ENCODE measurements around the gene LILRB3. TPM values are rescaled to one million over a fixed set of nuclear protein-coding genes. Genes with fewer than 3 reads are reported as not detected.
"Not testable (repeated sequence)": the region's sequence is repeated elsewhere in the genome, so short reads cannot be mapped to it uniquely, and the experiment has no call there.

The LILRB3 gene
- total and polyA plus RNA-seq, 3 experiments from 2014 or later, result 0.48 to 1.2 (median 0.49) TPM

DNA sequence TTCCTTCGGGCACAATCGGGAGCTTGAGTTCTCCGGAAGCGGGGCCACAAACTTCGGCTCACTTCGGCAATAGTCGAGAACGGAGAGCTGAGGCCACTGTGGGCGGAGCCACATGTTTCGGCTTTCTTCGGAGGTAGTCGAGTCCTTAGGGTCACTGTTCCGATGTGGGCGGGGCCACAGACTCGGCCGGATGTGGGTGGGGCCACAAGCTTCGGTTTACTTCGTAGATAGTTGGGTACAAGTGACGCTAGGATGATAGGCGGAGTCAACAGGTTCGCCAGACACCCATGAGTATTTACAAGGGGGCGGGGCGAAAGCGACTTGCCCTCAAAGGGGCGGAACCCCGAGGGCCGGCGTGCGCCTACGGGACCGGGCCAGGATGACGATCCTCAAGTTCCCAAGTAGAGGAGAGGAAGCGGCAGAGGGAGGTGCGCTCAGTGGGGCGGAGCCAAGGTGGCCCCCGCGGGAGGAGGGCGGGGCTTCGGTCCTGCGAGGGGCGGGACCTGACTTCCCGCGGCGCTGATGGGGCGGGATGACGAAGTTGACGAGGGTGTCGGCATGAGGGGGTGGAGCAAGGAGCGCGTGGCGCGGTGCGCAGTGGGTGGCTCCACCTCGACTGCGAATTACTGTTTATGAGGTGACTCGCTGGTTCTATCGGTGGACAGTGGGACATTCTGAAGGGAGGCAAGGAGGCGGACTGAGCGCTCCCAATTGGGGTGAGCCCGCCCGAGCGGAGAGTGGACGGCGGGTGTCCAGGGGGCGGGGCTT, 32.9 kb downstream of the LILRB3 start:
- Mint-ChIP-seq H3K36me3 (peaks cover 0 to 54% (median 8%) of the 10 kb centered on the region in 3 donors), H3K27me3 (peaks cover 0 to 6% of the 10 kb centered on the region in 2 donors)

DNA sequence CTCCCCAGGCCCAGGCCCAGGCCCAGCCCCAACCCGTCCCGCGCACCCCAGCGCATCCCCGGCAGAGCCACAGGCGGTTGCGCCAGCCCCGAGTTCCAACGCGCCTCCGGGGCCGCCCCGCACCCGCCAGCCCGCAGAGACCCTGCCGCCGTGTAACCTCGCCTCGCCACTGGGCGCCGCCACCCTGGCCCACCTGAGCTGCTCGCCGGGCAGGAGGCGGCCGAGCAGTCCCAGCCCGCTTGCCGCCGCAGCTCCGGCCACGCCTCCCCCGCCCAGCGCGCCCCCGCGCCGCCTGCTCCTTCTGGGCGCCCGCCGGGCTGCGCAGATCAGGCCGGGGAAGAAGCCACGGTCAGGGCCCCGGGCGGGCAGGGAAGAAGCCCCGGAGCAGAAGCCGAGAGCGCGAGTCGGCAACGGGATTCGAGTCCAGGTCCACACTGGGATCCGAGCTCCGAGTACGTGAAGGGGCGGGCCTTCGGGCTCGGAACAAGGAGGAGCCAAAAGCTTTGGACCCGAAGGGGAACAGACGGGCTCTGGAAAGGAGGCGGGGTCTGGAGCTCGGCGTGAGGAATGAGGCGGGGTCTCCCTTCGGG, 33.6 kb downstream of the LILRB3 start, which contains the start of gene MBOAT7:
Gene MBOAT7 (minus strand): TSS at position 436 of the 590 bp plus-strand sequence. CDS start 1,072 bp downstream, outside the sequence.
- Mint-ChIP-seq H3K27me3 (peaks cover 0 to 6% of the 10 kb centered on the region in 2 donors), H3K27ac (peak within 1 kb of the TSS; percentile 97 to 100 (median 100)), H3K36me3 (peaks cover 0 to 48% (median 8%) of the 10 kb centered on the region in 3 donors), H3K9me3 (no peaks in the 10 kb centered on the region), H3K4me1 (peaks cover 38 to 51% (median 41%) of the 10 kb centered on the region in 3 donors), H3K4me3 (peak within 1 kb of the TSS; percentile 88 to 99 (median 92))
- POLR2A ChIA-PET, result interaction anchor here (0.6 to 4.2 kb wide), 16 partner anchors 11 to 1465 kb away, joined by 3 to 68 read pairs (median 5); partner anchors contain the start of genes CNOT3, LENG1, LENG8 and MYADM
- Histone ChIP-seq H3K4me1 (ENCODE audit: insufficient read depth, low read length) (peaks cover 22% of the 10 kb centered on the region), H3K4me3 (ENCODE audit: low read length) (peak within 1 kb of the TSS; percentile 85), H3K27me3 (ENCODE audit: insufficient read depth, low read length, poor library complexity, severe bottlenecking) (no peaks in the 10 kb centered on the region), H3K9me3 (ENCODE audit: low read length) (no peaks in the 10 kb centered on the region), H3K27ac (ENCODE audit: low read depth, low read length) (peak within 1 kb of the TSS; percentile 100), H3K36me3 (ENCODE audit: insufficient read depth, low read length) (peaks cover 6% of the 10 kb centered on the region)
- DNase-seq, result no peak
- CTCF ChIA-PET, result interaction anchor here (1.0 to 2.9 kb wide), 14 partner anchors 9 to 202 kb away, joined by 3 to 17 read pairs (median 6); partner anchors contain the start of genes CNOT3, LENG1, RPS9 and TMC4

More for the DNA sequence above, 32.9 kb downstream of the LILRB3 start:
- H3K27ac ChIP-seq (ENCODE audit: low read depth, low read length), result peak overlapping the region; percentile 100
- Mint-ChIP-seq H3K9me3 (no peaks in the 10 kb centered on the region), H3K4me1 (peaks cover 38 to 51% (median 41%) of the 10 kb centered on the region in 3 donors), H3K27ac (peak overlapping the region; percentile 97 to 100 (median 100)), H3K4me3 (peak overlapping the region; percentile 88 to 99 (median 92))
- H3K36me3 ChIP-seq (ENCODE audit: insufficient read depth, low read length), result peaks cover 6% of the 10 kb centered on the region
- H3K27me3 ChIP-seq (ENCODE audit: insufficient read depth, low read length, poor library complexity, severe bottlenecking), result no peaks in the 10 kb centered on the region
- DNase-seq, result peak; percentile 100
- no peaks in the 10 kb centered on the region for H3K9me3 ChIP-seq (ENCODE audit: low read length)
- peak overlapping the region; percentile 85 for H3K4me3 ChIP-seq (ENCODE audit: low read length)
- peaks cover 22% of the 10 kb centered on the region for H3K4me1 ChIP-seq (ENCODE audit: insufficient read depth, low read length)
- ChIA-PET POLR2A (interaction anchor here (0.6 to 4.2 kb wide), 17 partner anchors 10 to 1464 kb away, joined by 3 to 68 read pairs (median 5); partner anchors contain the start of genes CNOT3, LENG1, LENG8 and MYADM), CTCF (interaction anchor here (1.0 to 2.9 kb wide), 15 partner anchors 8 to 201 kb away, joined by 3 to 17 read pairs (median 6); partner anchors contain the start of genes CNOT3, LENG1, RPS9 and TMC4)

- Mint-ChIP-seq H3K36me3 (peaks cover 0 to 44% (median 6%) of the 10 kb centered on the region in 3 donors), H3K4me1 (peaks cover 36 to 49% (median 39%) of the 10 kb centered on the region in 3 donors), H3K9me3 (no peaks in the 10 kb centered on the region), H3K27me3 (peaks cover 0 to 6% of the 10 kb centered on the region in 2 donors), H3K4me3 (peak overlapping the region; percentile 83 to 92 (median 84)), H3K27ac (peak overlapping the region; percentile 68 to 98 (median 90))
- no peaks in the 10 kb centered on the region for H3K9me3 ChIP-seq (ENCODE audit: low read length)
- H3K36me3 ChIP-seq (ENCODE audit: insufficient read depth, low read length), result peaks cover 3% of the 10 kb centered on the region
- peak overlapping the region; percentile 63 for H3K4me3 ChIP-seq (ENCODE audit: low read length)
- H3K27me3 ChIP-seq (ENCODE audit: insufficient read depth, low read length, poor library complexity, severe bottlenecking), result no peaks in the 10 kb centered on the region
- peaks cover 22% of the 10 kb centered on the region for H3K4me1 ChIP-seq (ENCODE audit: insufficient read depth, low read length)
- POLR2A ChIA-PET, result interaction anchor here (1.3 to 4.2 kb wide), 4 partner anchors 12 to 51 kb away, joined by 4 to 68 read pairs (median 54); partner anchors contain the start of genes CNOT3, LENG1 and RPS9
- H3K27ac ChIP-seq (ENCODE audit: low read depth, low read length), result peak overlapping the region; percentile 100
- CTCF ChIA-PET, result interaction anchor here (1.4 to 2.9 kb wide), 8 partner anchors 10 to 51 kb away, joined by 5 to 17 read pairs (median 8); partner anchors contain the start of genes CNOT3 and LENG1
- DNase-seq, result peak in 3 of 5 donors; percentile 16 to 70 (median 58)
Measured at GRCh38 chr19:54188215-54188871, 34.5 kb downstream of the LILRB3 start.

DNA sequence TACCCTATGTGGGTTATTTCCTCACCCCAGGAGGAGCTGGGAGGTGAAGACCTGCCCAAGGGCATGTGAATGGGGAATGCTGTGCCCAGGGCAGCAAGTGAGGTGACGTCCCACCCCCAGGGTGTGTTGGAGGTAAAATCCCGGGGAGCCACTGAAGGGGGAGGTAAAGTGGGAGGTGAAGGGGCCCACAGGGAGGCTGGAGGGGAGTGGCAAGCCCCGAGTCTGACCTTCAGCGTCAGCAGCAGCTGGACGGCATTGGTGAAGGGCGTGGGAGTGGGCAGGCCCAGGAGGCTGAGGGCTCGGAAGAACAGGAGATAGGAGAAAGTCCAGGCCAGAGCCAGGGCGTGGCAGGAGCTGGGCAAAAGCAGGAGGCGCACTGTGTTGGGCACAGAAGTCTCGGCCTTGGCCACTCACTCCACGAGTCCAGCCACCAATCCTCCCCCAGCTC, 35.8 kb downstream of the LILRB3 start:
- Histone ChIP-seq H3K27ac (ENCODE audit: low read depth, low read length) (no peak overlapping the region), H3K4me1 (ENCODE audit: insufficient read depth, low read length) (peaks cover 15% of the 10 kb centered on the region), H3K27me3 (ENCODE audit: insufficient read depth, low read length, poor library complexity, severe bottlenecking) (no peaks in the 10 kb centered on the region), H3K36me3 (ENCODE audit: insufficient read depth, low read length) (no peaks in the 10 kb centered on the region), H3K4me3 (ENCODE audit: low read length) (no peak overlapping the region), H3K9me3 (ENCODE audit: low read length) (no peaks in the 10 kb centered on the region)
- CTCF ChIA-PET, result no interaction called here
- peak overlapping the region in 6 of 8 donors; percentile 63 to 97 (median 86) for H3K27ac Mint-ChIP-seq
- H3K4me1 Mint-ChIP-seq, result peaks cover 23 to 35% (median 27%) of the 10 kb centered on the region in 3 donors
- peak overlapping the region; percentile 63 to 89 (median 83) for H3K4me3 Mint-ChIP-seq
- POLR2A ChIA-PET, result no interaction called here
- peaks cover 0 to 6% of the 10 kb centered on the region in 2 donors for H3K27me3 Mint-ChIP-seq
- DNase-seq, result no peak
- peaks cover 0 to 34% (median 2%) of the 10 kb centered on the region in 3 donors for H3K36me3 Mint-ChIP-seq
- H3K9me3 Mint-ChIP-seq, result no peaks in the 10 kb centered on the region

DNA sequence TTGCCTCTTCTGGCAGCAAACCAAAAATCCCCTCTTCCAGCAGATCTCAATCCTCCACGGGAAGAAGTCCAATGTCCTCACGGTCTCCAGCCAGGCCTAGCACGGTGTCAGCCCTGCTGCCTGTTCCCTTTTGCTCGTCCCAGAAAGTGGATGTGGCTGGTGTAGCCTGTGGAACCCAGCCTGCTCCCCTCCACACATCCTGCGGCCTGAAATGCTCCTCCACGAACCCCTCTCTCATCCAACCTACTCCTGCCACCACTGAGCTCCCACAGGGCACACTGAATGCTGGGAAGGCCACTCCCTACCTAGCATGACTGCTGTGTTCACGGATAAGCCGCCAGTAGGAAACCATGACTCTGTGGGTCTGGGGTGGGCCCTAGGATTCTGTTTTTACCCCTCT, 36.5 kb downstream of the LILRB3 start:
- H3K4me3 Mint-ChIP-seq, result peak overlapping the region in 2 of 7 donors; percentile 23 to 32
- H3K27ac Mint-ChIP-seq, result peak overlapping the region in 1 of 8 donors; percentile 68
- no peak overlapping the region for H3K4me3 ChIP-seq (ENCODE audit: low read length)
- no peaks in the 10 kb centered on the region for H3K27me3 ChIP-seq (ENCODE audit: insufficient read depth, low read length, poor library complexity, severe bottlenecking)
- CTCF ChIA-PET, result no interaction called here
- H3K9me3 Mint-ChIP-seq, result no peaks in the 10 kb centered on the region
- H3K9me3 ChIP-seq (ENCODE audit: low read length), result no peaks in the 10 kb centered on the region
- peaks cover 0 to 6% of the 10 kb centered on the region in 2 donors for H3K27me3 Mint-ChIP-seq
- no peak for DNase-seq
- peaks cover 18 to 29% (median 22%) of the 10 kb centered on the region in 3 donors for H3K4me1 Mint-ChIP-seq
- POLR2A ChIA-PET, result no interaction called here
- no peaks in the 10 kb centered on the region for H3K36me3 ChIP-seq (ENCODE audit: insufficient read depth, low read length)
- H3K4me1 ChIP-seq (ENCODE audit: insufficient read depth, low read length), result peaks cover 10% of the 10 kb centered on the region
- no peak overlapping the region for H3K27ac ChIP-seq (ENCODE audit: low read depth, low read length)
- H3K36me3 Mint-ChIP-seq, result peaks cover 0 to 29% (median 2%) of the 10 kb centered on the region in 3 donors

- Mint-ChIP-seq H3K36me3 (peaks cover 0 to 33% (median 2%) of the 10 kb centered on the region in 3 donors), H3K27me3 (no peaks in the 10 kb centered on the region), H3K27ac (no peak overlapping the region), H3K4me1 (peaks cover 11 to 15% (median 14%) of the 10 kb centered on the region in 3 donors), H3K9me3 (no peaks in the 10 kb centered on the region), H3K4me3 (no peak overlapping the region)
- no peak overlapping the region for H3K4me3 ChIP-seq (ENCODE audit: low read length)
- ChIA-PET POLR2A (no interaction called here), CTCF (no interaction called here)
- no peaks in the 10 kb centered on the region for H3K36me3 ChIP-seq (ENCODE audit: insufficient read depth, low read length)
- no peaks in the 10 kb centered on the region for H3K9me3 ChIP-seq (ENCODE audit: low read length)
- DNase-seq, result no peak
- no peaks in the 10 kb centered on the region for H3K27me3 ChIP-seq (ENCODE audit: insufficient read depth, low read length, poor library complexity, severe bottlenecking)
- peaks cover 6% of the 10 kb centered on the region for H3K4me1 ChIP-seq (ENCODE audit: insufficient read depth, low read length)
- no peak overlapping the region for H3K27ac ChIP-seq (ENCODE audit: low read depth, low read length)
Measured at GRCh38 chr19:54183431-54183830, 39.4 kb downstream of the LILRB3 start.

DNA sequence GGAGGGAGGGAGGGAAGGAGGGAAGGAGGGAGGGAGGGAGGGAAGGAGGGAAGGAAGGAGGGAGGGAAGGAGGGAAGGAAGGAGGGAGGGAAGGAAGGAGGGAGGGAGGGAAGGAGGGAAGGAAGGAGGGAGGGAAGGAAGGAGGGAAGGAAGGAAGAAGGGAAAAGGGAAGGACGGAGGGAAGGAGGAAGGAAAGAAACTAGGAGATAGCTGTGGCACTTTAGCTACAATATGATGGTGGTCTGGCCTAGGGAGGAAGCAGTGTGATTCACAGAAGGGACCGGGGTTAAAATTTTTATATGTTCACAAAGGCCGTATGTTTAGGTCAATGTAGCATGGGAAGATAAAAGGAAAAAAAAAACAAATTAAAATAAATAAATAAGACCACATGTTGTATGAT, 40.9 kb downstream of the LILRB3 start:
- H3K9me3 ChIP-seq (ENCODE audit: low read length); H3K27me3 Mint-ChIP-seq; H3K4me1 Mint-ChIP-seq; POLR2A ChIA-PET; DNase-seq; H3K9me3 Mint-ChIP-seq; H3K4me1 ChIP-seq (ENCODE audit: insufficient read depth, low read length); CTCF ChIA-PET; H3K27ac Mint-ChIP-seq; H3K4me3 ChIP-seq (ENCODE audit: low read length); H3K36me3 ChIP-seq (ENCODE audit: insufficient read depth, low read length); H3K27ac ChIP-seq (ENCODE audit: low read depth, low read length); H3K27me3 ChIP-seq (ENCODE audit: insufficient read depth, low read length, poor library complexity, severe bottlenecking); H3K4me3 Mint-ChIP-seq: not testable (repeated sequence)
- H3K36me3 Mint-ChIP-seq, result peaks cover 2 to 36% (median 5%) of the 10 kb centered on the region in 3 donors

All from CD8-positive, alpha-beta memory T cell (primary cell).